HepG2 (cell line): ENCODE results near the gene DSCAML1. TPM values are rescaled to one million over a fixed set of nuclear protein-coding genes. Genes with fewer than 3 reads are reported as not detected.

Source experiments
- ATAC-seq: fragments of 200-7000 bp; cut with Tn5 transposase; 3 replicates; pipeline ENCODE4 v1.9.1; 2020; ENCODE audit warnings: mild to moderate bottlenecking, moderate library complexity
- BruUV-seq: library from RNA; stranded (reverse); fragments of 400-500 nt; replicated peaks from 2 replicates; lab custom pipeline; 2021; lab: Mats Ljungman, UMichigan
- CTCF ChIA-PET: fragments of 300-600 bp; formaldehyde crosslinking; extraction: SDS; loops from one replicate; lab custom pipeline; 2021; ENCODE audit warnings: low total read pairs, inconsistent platforms, low intra/inter-chr PET ratio; lab: Yijun Ruan, JAX
- POLR2A ChIA-PET: fragments of 350-600 bp; sonication (Branson Sonifier 250); formaldehyde crosslinking; loops from one replicate; lab custom pipeline; 2020; ENCODE audit warnings: antibody characterized with exemption, inconsistent platforms; lab: Yijun Ruan, JAX
- DNase-seq: peaks from one replicate; pipeline ENCODE4 v3.0.0-alpha.2; 2015; ENCODE audit warnings: low spot score
- FAIRE-seq: peaks from 3 replicates; lab custom pipeline; 2011; peaks lifted over from hg19 to GRCh38; lab: Jason Lieb, UNC
- H2AFZ ChIP-seq: one replicate; pipeline ENCODE4 v1.6.1; 2011; ENCODE audit warnings: low read length, inconsistent platforms
- H3K27ac ChIP-seq: fragments of 300-600 bp; 3 replicates; pipeline ENCODE4 v1.8.0; 2011; ENCODE audit warnings: mixed run types, mild to moderate bottlenecking, mixed read lengths, low read length, inconsistent platforms; ENCODE audit not compliant: insufficient read depth; ENCODE audit errors: extremely low read length
- H3K27me3 ChIP-seq, 2 experiments: fragments of 200-600 bp in 1 of 2; 2 replicates in 1 of 2; 3 replicates in 1 of 2; pipeline versions ENCODE4 v1.6.0 to v1.8.0; 2011; ENCODE audit warnings: low read length in 2 of 2, mild to moderate bottlenecking in 2 of 2, moderate library complexity in 2 of 2, inconsistent platforms in 1 of 2; ENCODE audit not compliant: insufficient read depth in 2 of 2, control insufficient read depth in 1 of 2
- H3K36me3 ChIP-seq, 2 experiments: fragments of 200-600 bp in 1 of 2; replicated peaks in 1 of 2; 2 replicates in 1 of 2; 3 replicates in 1 of 2; pipeline versions ENCODE4 v1.5.1 to v1.8.0; 2011; ENCODE audit warnings: low read length in 2 of 2, inconsistent platforms in 1 of 2; ENCODE audit not compliant: insufficient read depth in 2 of 2, control insufficient read depth in 1 of 2
- H3K4me1 ChIP-seq: 2 replicates; pipeline ENCODE4 v1.5.1; 2012; ENCODE audit warnings: low read length, inconsistent platforms; ENCODE audit not compliant: insufficient read depth
- H3K4me2 ChIP-seq: 2 replicates; pipeline ENCODE4 v1.6.0; 2011; ENCODE audit warnings: low read depth, low read length, inconsistent platforms
- H3K4me3 ChIP-seq, 3 experiments: fragments of 200-600 bp in 1 of 3; sonication (generic), shearing (Covaris generic) in 1 of 3; replicated peaks in 1 of 3; 2 replicates each; pipeline ENCODE4 v1.5.1; 2011 to 2016; ENCODE audit warnings: low read length in 3 of 3, inconsistent platforms in 2 of 3, low read depth in 2 of 3, mild to moderate bottlenecking in 2 of 3, control low read depth in 1 of 3, mixed read lengths in 1 of 3; ENCODE audit not compliant: insufficient read depth in 1 of 3
- H3K79me2 ChIP-seq: one replicate; pipeline ENCODE4 v1.6.1; 2011; ENCODE audit warnings: low read length, inconsistent platforms; ENCODE audit not compliant: insufficient read depth
- H3K9ac ChIP-seq: 2 replicates; pipeline ENCODE4 v1.6.0; 2011; ENCODE audit warnings: mild to moderate bottlenecking, low read depth, low read length, inconsistent platforms; ENCODE audit not compliant: insufficient read depth
- H3K9me3 ChIP-seq: 2 replicates; pipeline ENCODE4 v1.5.1; 2012; ENCODE audit warnings: mild to moderate bottlenecking, low read length
- H4K20me1 ChIP-seq: 2 replicates; pipeline ENCODE4 v1.6.0; 2011; ENCODE audit warnings: inconsistent platforms, mild to moderate bottlenecking, low read length, moderate library complexity; ENCODE audit not compliant: insufficient read depth
- ATF1 ChIP-seq: IDR thresholded peaks from 2 replicates; pipeline ENCODE4 v1.6.1; 2016; ENCODE audit warnings: mild to moderate bottlenecking, control low read depth
- JUN ChIP-seq: sonication (generic); formaldehyde crosslinking; IDR thresholded peaks from 2 replicates; pipeline ENCODE4 v1.4.0; 2020; ENCODE audit warnings: mild to moderate bottlenecking, missing genetic modification reagents
- MIER3 ChIP-seq: IDR thresholded peaks from 2 replicates; pipeline ENCODE4 v1.6.1; 2016; ENCODE audit warnings: missing compliant biosample characterization, borderline replicate concordance
- NFYC ChIP-seq: IDR thresholded peaks from 2 replicates; pipeline ENCODE4 v1.6.1; 2016; ENCODE audit warnings: missing genetic modification reagents, missing compliant biosample characterization
- POLR2AphosphoS2 ChIP-seq: IDR thresholded peaks from 2 replicates; pipeline ENCODE4 v1.6.1; 2011; ENCODE audit warnings: low read depth, low read length, improper control_type of control experiment
- SOX5 ChIP-seq: IDR thresholded peaks from 2 replicates; pipeline ENCODE4 v1.6.1; 2016; ENCODE audit warnings: borderline replicate concordance
- SPEN ChIP-seq: sonication (generic); formaldehyde crosslinking; IDR thresholded peaks from 2 replicates; pipeline ENCODE4 v1.5.1; 2020; ENCODE audit warnings: low read depth, mild to moderate bottlenecking, missing genetic modification reagents
- ZBTB38 ChIP-seq: sonication (generic); formaldehyde crosslinking; IDR thresholded peaks from 2 replicates; pipeline ENCODE4 v1.5.1; 2020; ENCODE audit warnings: mild to moderate bottlenecking, missing genetic modification reagents
- ZNF225 ChIP-seq: sonication (generic); formaldehyde crosslinking; IDR thresholded peaks from 2 replicates; pipeline ENCODE4 v1.4.0; 2020; ENCODE audit warnings: mild to moderate bottlenecking, missing genetic modification reagents
- ZNF251 ChIP-seq: sonication (generic); formaldehyde crosslinking; IDR thresholded peaks from 2 replicates; pipeline ENCODE4 v1.9.0; 2021; ENCODE audit warnings: mild to moderate bottlenecking, missing genetic modification reagents
- ZNF275 ChIP-seq: sonication (generic); formaldehyde crosslinking; IDR thresholded peaks from 2 replicates; pipeline ENCODE4 v1.8.0; 2022; ENCODE audit warnings: missing genetic modification reagents, mild to moderate bottlenecking, inconsistent platforms, borderline replicate concordance
- ZNF652 ChIP-seq: IDR thresholded peaks from 2 replicates; pipeline ENCODE4 v1.6.1; 2016; ENCODE audit warnings: low read depth, borderline replicate concordance
- WGBS: methylation state at CpG from one replicate; pipeline ENCODE4 v1.1.6; 2017; ENCODE audit warnings: low lambda C conversion rate; 5-methylcytosine and 5-hydroxymethylcytosine counted together
- in situ Hi-C: cut with HindIII; loops from 2 replicates; pipeline ENCODE4 v1.10.0; 2017; ENCODE audit warnings: low pct_unique_long_range_greater_than_20kb; ENCODE audit not compliant: extremely low pct_ligation_motif_present
- intact Hi-C: fragments of 100-400 bp; cut with micrococcal nuclease; formaldehyde crosslinking; loops from one replicate; pipeline ENCODE4 v1.10.0; 2022; ENCODE audit not compliant: unreplicated experiment
- polyA plus RNA-seq, 8 experiments: library from polyadenylated mRNA; depleted of rRNA in 3 of 8; stranded (reverse) in 7 of 8; unstranded in 1 of 8; fragments of >200 nt; fragmentation: Illumina TruSeq in 4 of 8; extraction: Trizol in 4 of 8; gene quantifications; 2 replicates each; pipeline versions ENCODE4 v1.2.1 to v1.2.3, GENCODE V29; 2011 to 2016; ENCODE audit warnings: low read depth in 4 of 8, missing spikeins in 1 of 8, mixed read lengths in 1 of 8; ENCODE audit not compliant: insufficient read depth in 1 of 8
- total RNA-seq, 5 experiments: library from RNA; depleted of rRNA; stranded (reverse); fragments of >200 nt; fragmentation: Illumina TruSeq; extraction: Trizol; gene quantifications; 2 replicates each; pipeline ENCODE4 v1.2.3, GENCODE V29; 2016; ENCODE audit warnings: low read depth in 1 of 5
- TF ChIP-seq, protein P1 (sequence below): sonication (generic); formaldehyde crosslinking; conservative IDR thresholded peaks from 2 replicates; pipeline ENCODE4 v1.4.0; 2020; ENCODE audit warnings: missing genetic modification reagents
- TF ChIP-seq, protein P2 (sequence below): sonication (generic); formaldehyde crosslinking; conservative IDR thresholded peaks from 2 replicates; pipeline ENCODE4 v1.4.0; 2020; ENCODE audit warnings: mild to moderate bottlenecking, missing genetic modification reagents, moderate library complexity

Gene DSCAML1
- total and polyA plus RNA-seq, 2 of the 13 experiments (the other 11 are each of a cell fraction or from before 2014, with no cell fraction given): 0.29 to 0.40 TPM

DNA sequence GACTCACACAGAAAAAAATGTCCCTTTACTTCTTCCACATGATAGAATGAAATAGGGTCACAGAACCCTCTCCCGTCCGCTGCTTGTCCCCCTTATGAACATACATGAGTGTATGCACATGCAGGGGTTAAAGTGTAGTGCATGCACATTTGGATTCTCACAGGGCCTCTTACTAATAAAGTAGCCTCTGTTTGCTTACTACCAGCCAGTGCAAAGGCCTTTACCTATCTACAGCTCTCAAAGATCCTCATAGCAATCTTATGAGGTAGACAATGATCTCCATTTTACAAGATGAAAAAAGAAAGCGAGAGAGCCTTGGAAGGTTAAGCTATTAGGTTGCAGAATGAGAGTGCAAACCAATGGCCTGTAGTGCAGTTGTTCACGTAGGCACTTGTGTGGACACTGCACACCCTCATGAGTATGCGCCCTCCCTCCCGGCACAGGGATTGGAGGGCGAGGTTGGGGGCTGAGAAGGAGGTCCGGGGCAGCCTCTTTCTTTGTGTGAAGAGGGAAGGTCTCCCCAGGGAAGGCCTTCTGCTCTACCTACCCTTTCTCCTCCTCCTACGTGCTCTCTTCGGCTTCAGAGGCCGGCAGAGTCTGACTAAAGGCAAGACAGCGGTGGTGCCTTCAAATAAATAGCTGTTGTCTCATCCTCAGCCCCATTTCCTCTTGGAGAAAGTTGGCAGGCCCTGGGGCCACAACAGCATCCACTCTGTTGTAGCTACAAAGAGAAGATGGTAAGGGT lies 378.1 kb downstream of the DSCAML1 start:
- in situ Hi-C loops: no loop called here
- peak; percentile 12 for DNase-seq
- POLR2A ChIA-PET: no interaction called here

More for the DNA sequence above, 378.1 kb downstream of the DSCAML1 start:
- Histone ChIP-seq H3K4me3 (peak overlapping the region; percentile 2 to 52 (median 33); a peak in 5 of 6 replicates), H2AFZ (peak overlapping the region; percentile 66), H3K27ac (no peak overlapping the region), H3K27me3 (peaks cover 4 to 14% of the 10 kb centered on the region in 2 experiments; a peak in 2 of 5 replicates), H3K4me1 (peaks cover 36% of the 10 kb centered on the region)
- 0 out of 2 replicates have a peak, but pooled peaks have one; percentile 18 for TF ChIP-seq JUN (CRISPR knock-in tag)
- TF ChIP-seq ZNF251: no peak
- no peak for TF ChIP-seq ZNF275 (CRISPR knock-in tag)
- TF ChIP-seq ZBTB38: 0 out of 2 replicates have a peak, but pooled peaks have one; percentile 20
- TF ChIP-seq SPEN: peak; percentile 18; the same call in 1 of the 2 replicates
- no peak for TF ChIP-seq ZNF225
- TF ChIP-seq, protein P1, sequence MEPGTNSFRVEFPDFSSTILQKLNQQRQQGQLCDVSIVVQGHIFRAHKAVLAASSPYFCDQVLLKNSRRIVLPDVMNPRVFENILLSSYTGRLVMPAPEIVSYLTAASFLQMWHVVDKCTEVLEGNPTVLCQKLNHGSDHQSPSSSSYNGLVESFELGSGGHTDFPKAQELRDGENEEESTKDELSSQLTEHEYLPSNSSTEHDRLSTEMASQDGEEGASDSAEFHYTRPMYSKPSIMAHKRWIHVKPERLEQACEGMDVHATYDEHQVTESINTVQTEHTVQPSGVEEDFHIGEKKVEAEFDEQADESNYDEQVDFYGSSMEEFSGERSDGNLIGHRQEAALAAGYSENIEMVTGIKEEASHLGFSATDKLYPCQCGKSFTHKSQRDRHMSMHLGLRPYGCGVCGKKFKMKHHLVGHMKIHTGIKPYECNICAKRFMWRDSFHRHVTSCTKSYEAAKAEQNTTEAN (CRISPR knock-in tag): 0 out of 2 replicates have a peak, but pooled peaks have one; percentile 43
- TF ChIP-seq POLR2AphosphoS2: no peak
- TF ChIP-seq SOX5 (CRISPR knock-in tag): no peak
- TF ChIP-seq ATF1 (CRISPR knock-in tag): peak; percentile 48; the same call in 1 of the 2 replicates
- TF ChIP-seq NFYC (CRISPR knock-in tag): 0 out of 2 replicates have a peak, but pooled peaks have one; percentile 16
- TF ChIP-seq MIER3 (CRISPR knock-in tag): no peak
- peak; percentile 83 for TF ChIP-seq ZNF652 (CRISPR knock-in tag)
- TF ChIP-seq, protein P2, sequence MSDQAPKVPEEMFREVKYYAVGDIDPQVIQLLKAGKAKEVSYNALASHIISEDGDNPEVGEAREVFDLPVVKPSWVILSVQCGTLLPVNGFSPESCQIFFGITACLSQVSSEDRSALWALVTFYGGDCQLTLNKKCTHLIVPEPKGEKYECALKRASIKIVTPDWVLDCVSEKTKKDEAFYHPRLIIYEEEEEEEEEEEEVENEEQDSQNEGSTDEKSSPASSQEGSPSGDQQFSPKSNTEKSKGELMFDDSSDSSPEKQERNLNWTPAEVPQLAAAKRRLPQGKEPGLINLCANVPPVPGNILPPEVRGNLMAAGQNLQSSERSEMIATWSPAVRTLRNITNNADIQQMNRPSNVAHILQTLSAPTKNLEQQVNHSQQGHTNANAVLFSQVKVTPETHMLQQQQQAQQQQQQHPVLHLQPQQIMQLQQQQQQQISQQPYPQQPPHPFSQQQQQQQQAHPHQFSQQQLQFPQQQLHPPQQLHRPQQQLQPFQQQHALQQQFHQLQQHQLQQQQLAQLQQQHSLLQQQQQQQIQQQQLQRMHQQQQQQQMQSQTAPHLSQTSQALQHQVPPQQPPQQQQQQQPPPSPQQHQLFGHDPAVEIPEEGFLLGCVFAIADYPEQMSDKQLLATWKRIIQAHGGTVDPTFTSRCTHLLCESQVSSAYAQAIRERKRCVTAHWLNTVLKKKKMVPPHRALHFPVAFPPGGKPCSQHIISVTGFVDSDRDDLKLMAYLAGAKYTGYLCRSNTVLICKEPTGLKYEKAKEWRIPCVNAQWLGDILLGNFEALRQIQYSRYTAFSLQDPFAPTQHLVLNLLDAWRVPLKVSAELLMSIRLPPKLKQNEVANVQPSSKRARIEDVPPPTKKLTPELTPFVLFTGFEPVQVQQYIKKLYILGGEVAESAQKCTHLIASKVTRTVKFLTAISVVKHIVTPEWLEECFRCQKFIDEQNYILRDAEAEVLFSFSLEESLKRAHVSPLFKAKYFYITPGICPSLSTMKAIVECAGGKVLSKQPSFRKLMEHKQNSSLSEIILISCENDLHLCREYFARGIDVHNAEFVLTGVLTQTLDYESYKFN (CRISPR knock-in tag): peak; percentile 32; the same call in 1 of the 2 replicates
- TF ChIP-seq, all 625 proteins: peak for 8
- Histone ChIP-seq H4K20me1 (no peaks in the 10 kb centered on the region), H3K9ac (peak overlapping the region; percentile 10; the same call in 1 of the 2 replicates), H3K79me2 (no peaks in the 10 kb centered on the region), H3K9me3 (no peaks in the 10 kb centered on the region), H3K36me3 (no peaks in the 10 kb centered on the region), H3K4me2 (peak overlapping the region; percentile 63)
- 13% methylated on average over 12 of the region's 12 CpGs for WGBS
- FAIRE-seq (no peak), ATAC-seq (peak; percentile 66)
- CTCF ChIA-PET: no interaction called here
- intact Hi-C loops: no loop called here
- no TSS peak for BruUV-seq
